ENCODE data around the gene RAB44.

RAB44 gene

GRCh38 chr6:36777801-36778200 lies 80.2 kb downstream of the RAB44 start:
- DNase-seq: no peak

GRCh38 chr6:36779227-36779626 lies 81.6 kb downstream of the RAB44 start:
- no peak for DNase-seq

GRCh38 chr6:36780442-36781177 lies 83.0 kb downstream of the RAB44 start:
- DNase-seq: no peak

- no peak for DNase-seq
These were observed 84.0 kb downstream of the RAB44 start for GRCh38 chr6:36781669-36782068.
